GM10266 (cell line): ENCODE data around the gene H1-8.

Experiments
- DNase-seq: peaks from one replicate; pipeline ENCODE4 v3.0.0; 2012; ENCODE audit errors: extremely low spot score
- TF ChIP-seq, protein P1 (sequence below): IDR thresholded peaks from 2 replicates; pipeline ENCODE4 v1.5.1; 2012; ENCODE audit warnings: mild to moderate bottlenecking, low read depth; ENCODE audit not compliant: control insufficient read depth, insufficient read depth; ENCODE audit errors: missing control alignments

H1-8 gene

DNA sequence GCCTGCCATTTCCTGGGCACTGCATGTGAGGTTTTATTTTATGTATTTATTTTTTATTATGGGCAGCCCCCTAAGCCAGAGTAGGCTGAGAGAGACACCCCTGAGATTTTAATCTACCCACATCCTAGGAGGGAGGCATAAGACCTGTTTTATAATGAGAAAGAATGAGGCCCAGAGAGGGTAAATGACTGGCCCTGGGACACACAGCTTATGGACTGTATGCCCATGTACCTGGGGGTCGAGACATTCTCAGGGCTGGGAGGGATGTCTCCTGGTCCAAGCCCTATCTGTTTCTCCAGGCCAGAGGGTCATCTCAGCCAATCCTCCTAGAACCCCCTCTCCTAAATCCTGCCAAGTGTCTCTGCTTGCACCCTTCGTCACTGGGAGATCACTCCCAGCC is 57.4 kb downstream of the H1-8 start:
- TF ChIP-seq, protein P1, sequence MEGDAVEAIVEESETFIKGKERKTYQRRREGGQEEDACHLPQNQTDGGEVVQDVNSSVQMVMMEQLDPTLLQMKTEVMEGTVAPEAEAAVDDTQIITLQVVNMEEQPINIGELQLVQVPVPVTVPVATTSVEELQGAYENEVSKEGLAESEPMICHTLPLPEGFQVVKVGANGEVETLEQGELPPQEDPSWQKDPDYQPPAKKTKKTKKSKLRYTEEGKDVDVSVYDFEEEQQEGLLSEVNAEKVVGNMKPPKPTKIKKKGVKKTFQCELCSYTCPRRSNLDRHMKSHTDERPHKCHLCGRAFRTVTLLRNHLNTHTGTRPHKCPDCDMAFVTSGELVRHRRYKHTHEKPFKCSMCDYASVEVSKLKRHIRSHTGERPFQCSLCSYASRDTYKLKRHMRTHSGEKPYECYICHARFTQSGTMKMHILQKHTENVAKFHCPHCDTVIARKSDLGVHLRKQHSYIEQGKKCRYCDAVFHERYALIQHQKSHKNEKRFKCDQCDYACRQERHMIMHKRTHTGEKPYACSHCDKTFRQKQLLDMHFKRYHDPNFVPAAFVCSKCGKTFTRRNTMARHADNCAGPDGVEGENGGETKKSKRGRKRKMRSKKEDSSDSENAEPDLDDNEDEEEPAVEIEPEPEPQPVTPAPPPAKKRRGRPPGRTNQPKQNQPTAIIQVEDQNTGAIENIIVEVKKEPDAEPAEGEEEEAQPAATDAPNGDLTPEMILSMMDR = no peak
- no peak for DNase-seq
